Stimulated activated CD4-positive, alpha-beta T cell treated with anti-CD3 and anti-CD28 coated beads, Interleukin-4, amount 100 ng/mL, for 1 hour (primary cell): Measurements from ENCODE around the gene KIAA1549.
"Not testable (repeated sequence)": the region's sequence is repeated elsewhere in the genome, so short reads cannot be mapped to it uniquely, and the experiment has no call there.

Experiments
- DNase-seq: peaks from one replicate; pipeline ENCODE4 v3.0.0-alpha.2; 2020

The KIAA1549 gene

DNA sequence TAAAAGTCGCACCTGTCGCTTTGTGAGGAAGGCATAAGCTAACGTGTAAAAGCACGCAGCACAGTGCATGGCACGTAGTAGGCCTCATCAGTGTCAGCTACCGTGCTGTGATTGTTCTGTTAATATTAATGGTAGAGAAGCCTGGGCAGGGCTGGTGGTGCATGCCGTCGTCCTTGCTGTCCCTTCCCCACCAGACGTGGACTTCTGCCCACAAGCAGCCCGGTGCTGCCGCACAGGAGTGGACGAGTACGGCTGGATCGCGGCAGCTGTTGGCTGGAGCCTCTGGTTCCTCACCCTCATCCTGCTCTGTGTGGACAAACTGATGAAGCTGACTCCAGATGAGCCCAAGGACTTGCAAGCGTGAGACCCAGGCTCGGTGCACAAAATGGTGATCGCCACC lies 178.5 kb downstream of the KIAA1549 start:
- no peak for DNase-seq

DNA sequence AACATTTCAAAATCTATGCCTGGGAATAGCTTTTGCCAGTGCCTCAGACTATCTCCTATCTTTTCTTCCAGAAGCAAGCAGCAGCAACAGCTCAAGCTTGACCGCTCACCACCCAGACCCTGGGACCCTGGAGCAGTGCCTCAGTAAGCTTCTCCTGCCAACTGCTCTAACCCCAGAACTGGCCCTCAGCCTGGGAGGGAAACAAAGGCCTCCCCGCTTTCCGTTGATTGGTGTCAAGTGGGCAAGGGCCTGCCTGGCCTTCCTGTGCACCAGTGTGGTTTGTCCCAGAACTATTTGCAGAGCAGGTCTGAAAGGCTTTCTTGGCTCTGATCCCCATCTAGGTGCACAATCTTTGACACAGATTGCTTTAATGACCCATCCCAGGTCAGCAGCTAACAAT lies 179.9 kb downstream of the KIAA1549 start:
- DNase-seq: no peak

DNA sequence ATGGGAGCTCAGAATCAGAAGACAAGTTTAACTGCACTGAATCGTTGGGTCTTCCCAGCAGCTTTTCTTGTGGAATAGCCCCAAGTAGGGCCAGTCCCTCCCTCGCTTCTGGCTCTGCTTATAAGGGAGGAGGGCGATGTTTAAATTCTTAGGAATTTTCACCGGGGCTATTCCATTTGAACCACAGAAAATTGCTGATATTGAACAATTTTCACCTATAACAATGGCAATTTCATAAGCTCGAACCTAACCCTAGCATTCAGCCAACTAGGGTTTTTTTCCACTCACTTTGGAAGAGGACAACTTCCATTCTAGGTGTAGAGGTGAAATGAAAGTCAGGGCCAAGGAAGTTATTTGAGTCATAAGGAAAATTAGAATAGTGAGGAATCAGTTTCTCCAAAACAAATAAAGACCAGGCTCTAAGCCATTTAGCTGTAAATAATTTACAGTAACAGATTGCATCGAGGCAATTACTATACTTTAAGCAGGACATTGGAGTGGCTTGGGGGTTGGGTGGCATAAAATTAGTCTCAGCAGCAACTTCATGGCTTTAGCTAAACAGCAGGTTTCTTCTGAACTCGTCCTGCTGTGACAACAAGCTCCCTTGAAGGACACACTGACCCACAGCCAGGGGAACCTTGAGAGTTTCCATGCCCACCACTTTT lies 181.7 kb downstream of the KIAA1549 start:
- no peak for DNase-seq

DNA sequence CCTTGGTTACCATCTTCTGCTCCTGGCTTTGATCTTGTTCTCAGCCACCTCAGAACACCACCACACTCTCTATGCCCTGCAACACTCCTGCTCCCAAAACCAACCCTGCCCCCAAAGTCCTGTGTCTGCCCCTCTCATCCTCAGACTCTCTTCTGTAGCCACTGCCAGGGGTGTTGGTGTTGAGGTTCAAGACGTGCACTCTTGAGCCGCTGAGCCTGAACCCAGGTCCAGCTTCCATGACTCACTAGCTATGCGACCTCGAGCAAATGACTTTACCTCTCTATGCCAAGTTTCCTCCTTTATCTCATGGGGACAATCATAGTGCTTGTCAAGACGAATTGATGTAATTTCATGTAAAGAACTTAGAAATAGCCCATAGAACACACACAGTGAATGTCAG lies 182.4 kb downstream of the KIAA1549 start:
- no peak for DNase-seq

DNA sequence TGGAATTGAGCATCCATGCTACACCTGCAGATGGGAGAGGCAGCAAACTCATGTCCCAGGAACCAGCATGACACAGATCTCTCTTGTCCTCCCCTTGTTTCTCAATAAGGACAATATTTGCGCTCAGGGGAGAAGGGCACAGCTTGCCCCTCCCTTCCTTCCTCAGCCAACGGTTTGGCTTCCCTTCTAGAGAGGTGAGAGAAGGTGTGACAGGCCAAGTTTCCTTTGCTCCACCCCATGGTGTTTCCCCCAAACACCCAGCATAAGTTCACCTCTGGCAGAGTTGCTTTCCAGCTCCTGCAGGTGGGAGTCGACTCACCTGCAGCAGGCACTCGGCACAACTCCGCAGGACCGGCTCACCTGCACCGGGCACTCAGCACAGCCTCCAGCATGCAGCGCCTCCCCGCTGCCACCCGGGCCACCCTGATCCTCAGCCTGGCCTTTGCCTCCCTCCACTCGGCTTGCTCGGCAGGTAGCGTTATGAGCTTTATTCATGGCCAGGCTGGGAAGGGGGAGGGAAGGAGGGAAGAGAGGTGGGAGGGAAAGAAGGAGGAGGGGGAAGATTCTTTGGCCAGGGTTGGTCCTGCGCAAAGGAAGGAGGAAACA lies 183.4 kb downstream of the KIAA1549 start, which contains the start of the genes ATP6V0A4 and TMEM213:
TSS of gene ATP6V0A4 (minus strand) at position 482 of the 606 bp plus-strand sequence. CDS start 26,949 bp downstream, outside the sequence.
TSS of gene TMEM213 (plus strand) at position 280 of the 606 bp plus-strand sequence. CDS start at position 391, 111 bp downstream.
- DNase-seq: no peak

DNA sequence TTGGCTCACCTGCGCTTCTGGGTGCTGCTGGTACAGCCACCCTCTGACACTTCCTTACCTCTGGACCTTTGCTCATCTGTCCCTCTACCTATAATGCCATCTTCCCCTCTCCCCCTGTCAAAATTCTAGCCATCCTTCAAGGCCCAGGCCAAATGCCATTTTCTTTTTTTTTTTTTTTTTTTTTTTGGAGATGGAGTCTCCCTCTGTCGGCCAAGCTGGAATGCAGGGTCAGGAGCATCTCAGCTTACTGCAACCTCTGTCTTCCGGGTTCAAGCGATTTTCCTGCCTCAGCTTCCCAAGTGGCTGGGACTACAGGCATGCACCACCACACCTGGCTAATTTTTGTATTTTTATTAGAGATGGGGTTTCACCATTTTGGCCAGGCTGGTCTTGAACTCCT lies 184.1 kb downstream of the KIAA1549 start:
- DNase-seq: not testable (repeated sequence)

DNA sequence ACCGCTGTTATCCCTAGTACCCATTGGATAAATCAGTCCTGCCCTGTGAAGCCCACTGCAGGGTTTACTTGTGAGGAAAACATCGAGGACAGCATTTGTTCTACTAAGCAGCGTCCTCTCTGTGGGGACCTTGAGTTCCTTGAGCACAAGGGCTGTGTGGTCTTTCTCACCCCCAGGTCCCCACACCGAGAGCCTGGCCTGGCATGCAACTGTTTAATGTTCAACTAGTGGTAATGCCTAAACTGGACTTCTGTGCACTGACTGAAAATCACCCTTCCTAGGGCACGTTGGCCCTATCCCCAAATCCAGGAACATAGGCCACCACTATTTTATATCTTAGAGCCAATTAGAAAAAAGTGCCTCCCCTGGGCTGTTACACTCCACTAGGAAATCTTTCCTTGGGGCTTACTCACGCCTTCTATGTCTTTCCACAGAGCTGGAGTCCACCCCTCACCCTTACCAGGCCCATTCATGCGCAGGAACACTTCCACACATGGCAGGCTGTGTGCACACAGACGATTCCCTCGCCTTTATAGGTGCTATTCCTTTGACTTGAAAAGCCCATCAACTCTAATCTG lies 185.1 kb downstream of the KIAA1549 start:
- DNase-seq: no peak

DNA sequence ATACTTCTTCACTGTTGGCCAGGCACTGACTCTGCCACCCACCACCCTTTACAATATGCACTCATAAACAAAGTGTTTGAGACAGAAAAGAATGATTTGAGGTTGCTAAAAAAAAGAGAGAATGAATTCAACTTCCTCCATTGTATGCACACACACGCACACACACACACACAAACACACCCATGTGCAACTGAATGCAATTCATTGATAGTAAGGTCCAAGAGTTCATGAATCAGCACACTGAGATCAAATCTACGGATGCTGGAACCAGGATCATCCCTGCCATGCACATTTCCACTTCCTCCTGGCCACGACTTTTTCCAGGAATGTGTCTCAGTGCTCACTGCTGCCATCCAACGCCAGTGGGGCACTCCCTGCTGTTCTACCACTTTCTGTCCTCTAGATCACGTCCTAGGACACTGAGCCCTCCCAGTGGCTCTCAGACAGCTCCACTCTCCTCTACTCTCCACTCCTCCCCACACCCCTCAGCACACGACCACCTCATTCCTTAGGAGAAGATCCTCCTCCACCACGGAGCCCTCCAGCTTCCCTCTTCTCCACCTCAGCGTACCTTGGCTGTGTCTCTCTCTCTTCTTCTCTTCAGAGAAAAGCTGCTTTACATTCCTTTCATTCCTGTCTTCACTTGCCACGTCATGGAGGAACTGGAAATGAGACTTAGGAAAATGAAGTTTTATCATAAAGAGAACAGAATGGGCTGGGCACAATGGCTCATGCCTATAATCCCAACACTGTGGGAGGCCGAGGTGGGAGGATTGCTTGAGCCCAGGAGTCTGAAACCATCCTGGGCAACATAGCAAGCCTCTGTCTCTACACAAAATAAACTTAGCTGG lies 195.4 kb downstream of the KIAA1549 start:
- DNase-seq: no peak

DNA sequence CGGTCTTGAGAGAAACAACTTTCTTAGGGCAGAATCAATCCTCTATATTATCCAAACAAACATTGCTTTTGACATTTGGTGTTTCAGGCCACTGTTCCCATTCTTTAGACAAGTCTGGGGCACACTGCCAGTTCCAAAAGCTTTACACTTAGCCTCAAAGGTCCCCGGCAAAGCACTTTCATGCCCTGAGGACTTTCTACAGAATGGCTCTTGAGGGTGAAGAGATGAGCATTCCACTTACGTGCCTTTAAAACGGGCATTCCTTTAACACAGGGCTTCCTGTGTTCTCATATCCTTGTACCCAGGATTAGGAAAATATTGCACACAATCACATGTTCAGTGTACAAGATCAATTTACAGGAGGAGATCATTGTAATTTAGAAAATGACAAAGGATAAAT lies 196.5 kb downstream of the KIAA1549 start:
- no peak for DNase-seq
